Spleen (tissue), 7 donors: ENCODE data around the gene MRPS25.

Source experiments
- CTCF ChIP-seq, 11 experiments: fragments of 200-600 bp in 7 of 11; fragments of 450-650 bp in 4 of 11; sonication (generic) in 4 of 11; IDR thresholded peaks in 8 of 11; conservative IDR thresholded peaks in 3 of 11; 1 replicate in 7 of 11; 2 replicates in 4 of 11; pipeline versions ENCODE4 v1.4.0 to v1.8.0; 2016 to 2021; ENCODE audit warnings: antibody characterized with exemption in 11 of 11, inconsistent platforms in 4 of 11, mild to moderate bottlenecking in 1 of 11
- POLR2A ChIP-seq, 3 donors: fragments of 450-650 bp; IDR thresholded peaks; one replicate each; pipeline ENCODE4 v1.5.1; 2017; ENCODE audit warnings: antibody characterized with exemption in 3 of 3, mild to moderate bottlenecking in 1 of 3
- donor health status: DM: no; HTN: no; CAD: no; lungs with moderate emphysema.
- donor health status: DM: no; HTN: no; CAD: no.
- donor health status: DM: no; HTN: no; CAD: no.

- TF ChIP-seq CTCF (IDR thresholded peaks at IDR 0.05 in 8 of 11, conservative IDR thresholded peaks at IDR 0.05 in 3 of 11) (no peak), POLR2A (IDR thresholded peaks at IDR 0.05) (no peak)
These were observed 49.7 kb downstream of the MRPS25 start for GRCh38 chr3:15015456-15015855.
